Measurements from ENCODE around the gene MVP.

The MVP gene

GRCh38 chr16:29836623-29837022 lies 16.4 kb downstream of the MVP start:
- no peak overlapping the region for H3K27ac ChIP-seq
- no peak for DNase-seq (ENCODE audit: low spot score)
- H3K4me3 ChIP-seq, result no peak overlapping the region
- TF ChIP-seq CTCF (IDR thresholded peaks at IDR 0.05), result no peak

GRCh38 chr16:29837841-29838240 lies 17.6 kb downstream of the MVP start:
- TF ChIP-seq CTCF (IDR thresholded peaks at IDR 0.05), result no peak

GRCh38 chr16:29839822-29840221 lies 19.6 kb downstream of the MVP start:
- DNase-seq (ENCODE audit: low spot score), result no peak
- TF ChIP-seq CTCF (IDR thresholded peaks at IDR 0.05), result no peak
- Histone ChIP-seq H3K27ac (no peak overlapping the region), H3K4me3 (no peak overlapping the region)

More at GRCh38 chr16:29837841-29838240, 17.6 kb downstream of the MVP start:
- no peak for DNase-seq (ENCODE audit: low spot score)
- no peak overlapping the region for H3K4me3 ChIP-seq
- H3K27ac ChIP-seq, result no peak overlapping the region

GRCh38 chr16:29840240-29840639 lies 20.0 kb downstream of the MVP start:
- Histone ChIP-seq H3K27ac (no peak overlapping the region), H3K4me3 (no peak overlapping the region)
- TF ChIP-seq CTCF (IDR thresholded peaks at IDR 0.05), result no peak
- DNase-seq (ENCODE audit: low spot score), result no peak

GRCh38 chr16:29841631-29842030 lies 21.4 kb downstream of the MVP start:
- no peak for DNase-seq (ENCODE audit: low spot score)
- Histone ChIP-seq H3K27ac (no peak overlapping the region), H3K4me3 (no peak overlapping the region)
- TF ChIP-seq CTCF (IDR thresholded peaks at IDR 0.05), result no peak

GRCh38 chr16:29842732-29843346 lies 22.6 kb downstream of the MVP start:
- no peak for TF ChIP-seq CTCF (IDR thresholded peaks at IDR 0.05)
- H3K4me3 ChIP-seq, result no peak overlapping the region

GRCh38 chr16:29843931-29844330 lies 23.7 kb downstream of the MVP start:
- Histone ChIP-seq H3K27ac (no peak overlapping the region), H3K4me3 (no peak overlapping the region)
- no peak for DNase-seq (ENCODE audit: low spot score)
- TF ChIP-seq CTCF (IDR thresholded peaks at IDR 0.05), result no peak

More at GRCh38 chr16:29842732-29843346, 22.6 kb downstream of the MVP start:
- DNase-seq (ENCODE audit: low spot score), result no peak
- H3K27ac ChIP-seq, result no peak overlapping the region

Measured in coronary artery (tissue), 2 donors.